Heart left ventricle (tissue), 16 donors: ENCODE measurements around the gene SCYL1. TPM values are rescaled to one million over a fixed set of nuclear protein-coding genes. Genes with fewer than 3 reads are reported as not detected.

Experiments
- ATAC-seq, 4 donors: fragments of 200-7000 bp; cut with Tn5 transposase; one replicate each; pipeline ENCODE4 v1.9.1; 2020 to 2022; ENCODE audit warnings: moderate library complexity in 4 of 4, mild to moderate bottlenecking in 3 of 4, moderate number of reproducible peaks in 1 of 4
- DNase-seq, 5 donors: peaks; one replicate each; pipeline ENCODE4 v3.0.0-alpha.2; 2020
- H3K27ac ChIP-seq, 12 donors: fragments of 200-600 bp; sonication (generic) in 4 of 12; one replicate each; pipeline versions ENCODE4 v1.5.0 to v1.8.0; 2016 to 2022; ENCODE audit warnings: mild to moderate bottlenecking in 2 of 12
- H3K27me3 ChIP-seq, 9 donors: fragments of 200-600 bp; sonication (generic) in 2 of 9; one replicate each; pipeline versions ENCODE4 v1.5.1 to v1.8.0; 2016 to 2022; ENCODE audit warnings: mild to moderate bottlenecking in 3 of 9
- H3K36me3 ChIP-seq, 9 donors: fragments of 200-600 bp; sonication (generic) in 2 of 9; one replicate each; pipeline versions ENCODE4 v1.5.0 to v1.8.0; 2018 to 2022; ENCODE audit warnings: mild to moderate bottlenecking in 2 of 9
- H3K4me1 ChIP-seq, 12 donors: fragments of 200-600 bp; sonication (generic) in 4 of 12; one replicate each; pipeline versions ENCODE4 v1.5.0 to v1.8.0; 2016 to 2022; ENCODE audit warnings: mild to moderate bottlenecking in 3 of 12
- H3K4me3 ChIP-seq, 12 donors: fragments of 200-600 bp; sonication (generic) in 4 of 12; one replicate each; pipeline versions ENCODE4 v1.5.0 to v1.8.0; 2017 to 2022; ENCODE audit warnings: mild to moderate bottlenecking in 9 of 12, moderate library complexity in 4 of 12
- H3K9me3 ChIP-seq, 12 donors: fragments of 200-600 bp; sonication (generic) in 4 of 12; one replicate each; pipeline versions ENCODE4 v1.5.0 to v1.8.0; 2016 to 2022; ENCODE audit warnings: mild to moderate bottlenecking in 1 of 12
- CTCF ChIP-seq, 12 donors: fragments of 200-600 bp; sonication (generic) in 4 of 12; IDR thresholded peaks; one replicate each; pipeline versions ENCODE4 v1.5.0 to v1.8.0; 2018 to 2022; ENCODE audit warnings: antibody characterized with exemption in 12 of 12, mild to moderate bottlenecking in 5 of 12
- POLR2A ChIP-seq, 2 donors: fragments of 450-650 bp; IDR thresholded peaks; one replicate each; pipeline ENCODE4 v1.6.1; 2017; ENCODE audit warnings: antibody characterized with exemption in 2 of 2, mild to moderate bottlenecking in 2 of 2, moderate library complexity in 2 of 2
- WGBS, 4 donors: extraction: QIAGEN DNeasy Blood & Tissue Kit in 2 of 4; methylation state at CpG; one replicate each; pipeline versions ENCODE4 v1.1.5 to v1.1.7; 2013 to 2018; 5-methylcytosine and 5-hydroxymethylcytosine counted together
- intact Hi-C, 10 donors: fragments of 100-400 bp; cut with DNase I; formaldehyde crosslinking; loops; one replicate each; pipeline versions ENCODE4 v1.11.1 to v1.14.2; 2022
- polyA plus RNA-seq, 2 donors: library from polyadenylated mRNA; stranded (reverse); fragments of 200-250 nt; gene quantifications; one replicate each; pipeline ENCODE4 v1.2.3, GENCODE V29; 2013
- total RNA-seq, 9 donors: library from RNA; depleted of rRNA in 2 of 9; stranded (reverse); fragments of >200 nt in 2 of 9; fragmentation: NEBNext Ultra II Directional in 3 of 9; extraction: Animal tissue kit (Norgen Biotek cat#: 25700) in 3 of 9; gene quantifications; one replicate each; pipeline versions ENCODE4 v1.1.0 to v1.2.4, GENCODE V29; 2016 to 2023
- donor health status: ischemic (EF 13 %, LVEDD 7.1; RV severe dilation, severe dysfunction).
- donor health status: healthy with polysubstance abuse.
- donor health status: DM: no; HTN: yes; CAD: no.
- donor health status: DM: no; HTN: no; CAD: no.
- donor health status: ischemic (EF 25% LVEDD 6.9; RV normal size, moderate dysfunction).
- donor health status: ischemic (EF 25% LVEDD 5.7; RV mildly dilated, moderate dysfunction).
- donor health status: healthy.
- donor health status: DM: yes; HTN: yes; CAD: no.
- donor health status: ischemic (EF 35%, LVEDD 5.7; RV mildly dilated, moderate dysfunction).
- donor health status: nonischemic (EF 11% LVEDD 7.7; RV severe dilation, severe dysfunction).
- donor health status: DM: yes; HTN: yes; CAD: no.
- donor health status: PGD.
- donor health status: ischemic (EF 29% LVEDD 5.4; RV normal size, mild dysfunction).
- donor health status: nonischemic (EF 23%, LVEDD 6.1; RV moderate dilation, normal function).

SCYL1 gene
- total and polyA plus RNA-seq, 11 donors: 51.6 to 135 (median 64.2) TPM

GRCh38 chr11:65576232-65576866 is 51.5 kb downstream of the SCYL1 start:
- no peaks in the 10 kb centered on the region for H3K9me3 ChIP-seq
- peak in 3 of 5 donors; percentile 45 to 60 (median 53) for DNase-seq
- H3K27me3 ChIP-seq: no peaks in the 10 kb centered on the region
- peaks cover 13 to 71% (median 56%) of the 10 kb centered on the region in 12 donors for H3K4me1 ChIP-seq
- H3K27ac ChIP-seq: peak overlapping the region; percentile 89 to 99 (median 96)
- intact Hi-C loops: loop anchor here in 5 of 10 donors (2.0 to 5.0 kb wide), 4 partner anchors 14 to 36 kb away; partner anchors contain the start of gene MAP3K11 (in 3 of the 5)
- 4 to 26% (median 13%) methylated on average over 9 to 26 of the region's 26 CpGs for WGBS, 4 donors
- ATAC-seq: no peak
- peaks cover 0 to 34% (median 22%) of the 10 kb centered on the region in 9 donors for H3K36me3 ChIP-seq
- H3K4me3 ChIP-seq: peak overlapping the region; percentile 28 to 96 (median 79)
- TF ChIP-seq CTCF (IDR thresholded peaks at IDR 0.05) (no peak), POLR2A (IDR thresholded peaks at IDR 0.05) (no peak)

DNA sequence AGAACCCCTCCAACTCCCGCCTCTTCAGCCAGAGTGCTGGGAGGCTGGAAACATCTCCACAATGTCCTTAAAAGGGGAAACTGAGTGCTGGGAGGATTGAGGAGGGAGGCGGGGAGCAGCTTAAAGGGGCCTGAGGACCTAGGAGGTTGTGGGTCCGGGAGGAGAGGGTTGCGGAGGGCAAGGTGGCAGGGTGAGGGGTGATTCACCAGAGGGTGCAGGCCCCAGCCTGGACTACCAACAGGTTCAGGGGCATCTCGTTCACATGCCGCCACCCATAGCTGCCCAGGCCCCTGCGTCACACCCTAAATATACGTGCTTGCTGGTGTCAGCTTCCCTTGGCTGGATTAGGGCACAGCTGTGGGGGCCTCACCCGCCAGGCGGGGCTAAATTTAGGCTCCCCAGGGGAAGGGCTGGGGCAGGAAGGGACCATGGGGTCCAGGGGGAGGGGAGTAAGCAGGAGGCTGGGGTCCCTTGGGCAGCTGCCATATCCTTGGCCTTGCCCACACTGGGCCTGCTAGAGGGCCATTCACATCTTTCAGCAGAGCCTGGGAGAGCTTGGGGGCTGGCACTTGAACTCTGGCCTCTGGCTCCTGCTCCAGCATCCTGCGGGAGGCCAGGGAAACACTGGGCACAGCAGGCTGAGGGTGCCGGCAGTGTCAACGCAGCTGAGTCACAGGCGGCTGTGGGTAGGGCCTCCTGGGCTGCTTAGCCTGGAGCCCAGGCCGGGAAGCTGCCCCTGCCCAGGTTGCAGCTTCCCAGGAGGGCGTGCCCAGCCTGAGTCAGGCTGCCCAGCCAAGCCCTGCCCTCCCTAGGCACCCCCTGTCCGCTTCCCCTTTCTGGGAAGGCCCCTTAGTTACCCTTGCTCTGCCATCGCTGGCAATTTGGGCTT is 52.2 kb downstream of the SCYL1 start:
- Histone ChIP-seq H3K27me3 (no peaks in the 10 kb centered on the region), H3K9me3 (no peaks in the 10 kb centered on the region), H3K4me1 (peaks cover 9 to 63% (median 49%) of the 10 kb centered on the region in 12 donors), H3K4me3 (peak overlapping the region; percentile 28 to 96 (median 79)), H3K27ac (peak overlapping the region; percentile 89 to 99 (median 96)), H3K36me3 (peaks cover 0 to 42% (median 30%) of the 10 kb centered on the region in 9 donors)
- intact Hi-C loops: loop anchor here in 5 of 10 donors (2.0 to 5.0 kb wide), 4 partner anchors 14 to 35 kb away; partner anchors contain the start of gene MAP3K11 (in 3 of the 5)
- 22 to 42% (median 33%) methylated on average over 12 to 18 of the region's 18 CpGs for WGBS, 4 donors
- DNase-seq (peak; percentile 76 to 88 (median 82)), ATAC-seq (peak; percentile 23 to 63 (median 48))
- TF ChIP-seq POLR2A (IDR thresholded peaks at IDR 0.05) (peak in 1 of 2 donors; percentile 46), CTCF (IDR thresholded peaks at IDR 0.05) (no peak)

- intact Hi-C loops: loop anchor here in 5 of 10 donors (2.0 to 5.0 kb wide), 4 partner anchors 13 to 35 kb away; partner anchors contain the start of gene MAP3K11 (in 3 of the 5)
- DNase-seq (no peak), ATAC-seq (peak in 1 of 4 donors; percentile 21)
- H3K4me3 ChIP-seq: peak overlapping the region in 11 of 12 donors; percentile 64 to 96 (median 81)
- WGBS, 4 donors: 37 to 60% (median 44%) methylated on average over 1 to 8 of the region's 8 CpGs
- H3K27me3 ChIP-seq: no peaks in the 10 kb centered on the region
- peaks cover 9 to 61% (median 47%) of the 10 kb centered on the region in 12 donors for H3K4me1 ChIP-seq
- H3K36me3 ChIP-seq: peaks cover 0 to 48% (median 32%) of the 10 kb centered on the region in 9 donors
- peak overlapping the region; percentile 89 to 99 (median 96) for H3K27ac ChIP-seq
- no peak for TF ChIP-seq CTCF (IDR thresholded peaks at IDR 0.05)
- no peak for TF ChIP-seq POLR2A (IDR thresholded peaks at IDR 0.05)
- H3K9me3 ChIP-seq: no peaks in the 10 kb centered on the region
These were observed 52.9 kb downstream of the SCYL1 start for GRCh38 chr11:65577756-65578109.
